HepG2 (cell line): ENCODE data around the gene ADGRF5. TPM values are rescaled to one million over a fixed set of nuclear protein-coding genes. Genes with fewer than 3 reads are reported as not detected.

ENCODE experiments used
- CBX5 ChIP-seq: sonication (generic); formaldehyde crosslinking; IDR thresholded peaks from 2 replicates; pipeline ENCODE4 v1.4.0; 2020; ENCODE audit warnings: missing genetic modification reagents, borderline replicate concordance
- CHD4 ChIP-seq: fragments of 200-600 bp; sonication (generic); IDR thresholded peaks from 2 replicates; pipeline ENCODE4 v1.7.0; 2017; ENCODE audit warnings: mild to moderate bottlenecking, low read length, borderline replicate concordance
- FOXA3 ChIP-seq: IDR thresholded peaks from 2 replicates; pipeline ENCODE4 v1.6.1; 2016; ENCODE audit warnings: missing genetic modification reagents, missing compliant biosample characterization
- FOXJ3 ChIP-seq: sonication (generic); formaldehyde crosslinking; IDR thresholded peaks from 2 replicates; pipeline ENCODE4 v1.4.0; 2020; ENCODE audit warnings: missing genetic modification reagents, mild to moderate bottlenecking, borderline replicate concordance
- GTF2F1 ChIP-seq: fragments of 150-350 bp; IDR thresholded peaks from 2 replicates; pipeline ENCODE4 v1.6.1; 2014; ENCODE audit warnings: low read length
- HDAC1 ChIP-seq: sonication (generic); formaldehyde crosslinking; IDR thresholded peaks from 2 replicates; pipeline ENCODE4 v1.5.1; 2020; ENCODE audit warnings: mild to moderate bottlenecking, missing genetic modification reagents
- IKZF5 ChIP-seq: IDR thresholded peaks from 2 replicates; pipeline ENCODE4 v1.6.1; 2018; ENCODE audit warnings: missing genetic modification reagents, mild to moderate bottlenecking, missing compliant biosample characterization
- MAFF ChIP-seq: IDR thresholded peaks from 2 replicates; pipeline ENCODE4 v1.6.1; 2011; ENCODE audit warnings: low read depth, low read length, improper control_type of control experiment
- NFIC ChIP-seq: IDR thresholded peaks from 2 replicates; pipeline ENCODE4 v1.6.1; 2012; ENCODE audit warnings: mild to moderate bottlenecking, low read length, inconsistent platforms
- NR2C2 ChIP-seq: sonication (generic); formaldehyde crosslinking; IDR thresholded peaks from 2 replicates; pipeline ENCODE4 v1.4.0; 2020; ENCODE audit warnings: missing genetic modification reagents, mild to moderate bottlenecking, moderate library complexity, borderline replicate concordance
- POLR2AphosphoS2 ChIP-seq: IDR thresholded peaks from 2 replicates; pipeline ENCODE4 v1.6.1; 2011; ENCODE audit warnings: low read depth, low read length, improper control_type of control experiment
- SAFB2 ChIP-seq: sonication (generic); formaldehyde crosslinking; IDR thresholded peaks from 2 replicates; pipeline ENCODE4 v1.5.1; 2020; ENCODE audit warnings: missing genetic modification reagents, low read depth, mild to moderate bottlenecking, borderline replicate concordance
- SRSF9 ChIP-seq: fragments of 200-400 bp; formaldehyde crosslinking; IDR thresholded peaks from 2 replicates; pipeline ENCODE4 v1.6.1; 2018; ENCODE audit warnings: borderline replicate concordance, mild to moderate bottlenecking, low read depth, low read length; ENCODE audit not compliant: insufficient read depth, poor library complexity, severe bottlenecking
- TAF1 ChIP-seq: sonication (generic); formaldehyde crosslinking; IDR thresholded peaks from 2 replicates; pipeline ENCODE4 v1.4.0; 2020; ENCODE audit warnings: missing genetic modification reagents
- TBL1XR1 ChIP-seq: fragments of 150-350 bp; IDR thresholded peaks from 2 replicates; pipeline ENCODE4 v1.6.1; 2014; ENCODE audit warnings: borderline replicate concordance, low read length; ENCODE audit not compliant: partially characterized antibody
- TCF7L2 ChIP-seq: IDR thresholded peaks from 2 replicates; pipeline ENCODE4 v1.6.1; 2011; ENCODE audit warnings: mild to moderate bottlenecking, low read depth, low read length, moderate library complexity
- ZFP90 ChIP-seq: sonication (generic); formaldehyde crosslinking; IDR thresholded peaks from 2 replicates; pipeline ENCODE4 v1.8.0; 2022; ENCODE audit warnings: missing genetic modification reagents, mild to moderate bottlenecking, inconsistent platforms, borderline replicate concordance
- ZNF460 ChIP-seq: sonication (generic); formaldehyde crosslinking; IDR thresholded peaks from 2 replicates; pipeline ENCODE4 v1.5.1; 2020; ENCODE audit warnings: missing genetic modification reagents, mild to moderate bottlenecking, borderline replicate concordance
- polyA plus RNA-seq, 8 experiments: library from polyadenylated mRNA; depleted of rRNA in 3 of 8; stranded (reverse) in 7 of 8; unstranded in 1 of 8; fragments of >200 nt; fragmentation: Illumina TruSeq in 4 of 8; extraction: Trizol in 4 of 8; gene quantifications; 2 replicates each; pipeline versions ENCODE4 v1.2.1 to v1.2.3, GENCODE V29; 2011 to 2016; ENCODE audit warnings: low read depth in 4 of 8, missing spikeins in 1 of 8, mixed read lengths in 1 of 8; ENCODE audit not compliant: insufficient read depth in 1 of 8
- total RNA-seq, 5 experiments: library from RNA; depleted of rRNA; stranded (reverse); fragments of >200 nt; fragmentation: Illumina TruSeq; extraction: Trizol; gene quantifications; 2 replicates each; pipeline ENCODE4 v1.2.3, GENCODE V29; 2016; ENCODE audit warnings: low read depth in 1 of 5
- TF ChIP-seq, protein P1 (sequence below): sonication (generic); formaldehyde crosslinking; IDR thresholded peaks from 2 replicates; pipeline ENCODE4 v1.4.0; 2020; ENCODE audit warnings: missing genetic modification reagents, low read depth, mild to moderate bottlenecking, borderline replicate concordance
- TF ChIP-seq, protein P2 (sequence below): sonication (generic); formaldehyde crosslinking; IDR thresholded peaks from 2 replicates; pipeline ENCODE4 v1.5.0; 2020; ENCODE audit warnings: mild to moderate bottlenecking, missing genetic modification reagents, borderline replicate concordance

The ADGRF5 gene
- total and polyA plus RNA-seq, 2 of the 13 experiments (the other 11 are each of a cell fraction or from before 2014, with no cell fraction given) = not detected

- TF ChIP-seq, protein P1, sequence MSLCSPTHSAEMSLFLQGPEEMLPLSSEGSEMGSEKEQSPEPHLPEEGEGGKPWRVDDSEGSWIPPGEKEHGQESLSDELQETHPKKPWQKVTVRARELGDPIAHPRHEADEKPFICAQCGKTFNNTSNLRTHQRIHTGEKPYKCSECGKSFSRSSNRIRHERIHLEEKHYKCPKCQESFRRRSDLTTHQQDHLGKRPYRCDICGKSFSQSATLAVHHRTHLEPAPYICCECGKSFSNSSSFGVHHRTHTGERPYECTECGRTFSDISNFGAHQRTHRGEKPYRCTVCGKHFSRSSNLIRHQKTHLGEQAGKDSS (CRISPR knock-in tag) = peak; percentile 80; the same call in 1 of the 2 replicates
- TF ChIP-seq FOXJ3 = no peak
- TF ChIP-seq GTF2F1 = no peak
- no peak for TF ChIP-seq CHD4
- TF ChIP-seq SAFB2 = no peak
- no peak for TF ChIP-seq SRSF9
- TF ChIP-seq, protein P2, sequence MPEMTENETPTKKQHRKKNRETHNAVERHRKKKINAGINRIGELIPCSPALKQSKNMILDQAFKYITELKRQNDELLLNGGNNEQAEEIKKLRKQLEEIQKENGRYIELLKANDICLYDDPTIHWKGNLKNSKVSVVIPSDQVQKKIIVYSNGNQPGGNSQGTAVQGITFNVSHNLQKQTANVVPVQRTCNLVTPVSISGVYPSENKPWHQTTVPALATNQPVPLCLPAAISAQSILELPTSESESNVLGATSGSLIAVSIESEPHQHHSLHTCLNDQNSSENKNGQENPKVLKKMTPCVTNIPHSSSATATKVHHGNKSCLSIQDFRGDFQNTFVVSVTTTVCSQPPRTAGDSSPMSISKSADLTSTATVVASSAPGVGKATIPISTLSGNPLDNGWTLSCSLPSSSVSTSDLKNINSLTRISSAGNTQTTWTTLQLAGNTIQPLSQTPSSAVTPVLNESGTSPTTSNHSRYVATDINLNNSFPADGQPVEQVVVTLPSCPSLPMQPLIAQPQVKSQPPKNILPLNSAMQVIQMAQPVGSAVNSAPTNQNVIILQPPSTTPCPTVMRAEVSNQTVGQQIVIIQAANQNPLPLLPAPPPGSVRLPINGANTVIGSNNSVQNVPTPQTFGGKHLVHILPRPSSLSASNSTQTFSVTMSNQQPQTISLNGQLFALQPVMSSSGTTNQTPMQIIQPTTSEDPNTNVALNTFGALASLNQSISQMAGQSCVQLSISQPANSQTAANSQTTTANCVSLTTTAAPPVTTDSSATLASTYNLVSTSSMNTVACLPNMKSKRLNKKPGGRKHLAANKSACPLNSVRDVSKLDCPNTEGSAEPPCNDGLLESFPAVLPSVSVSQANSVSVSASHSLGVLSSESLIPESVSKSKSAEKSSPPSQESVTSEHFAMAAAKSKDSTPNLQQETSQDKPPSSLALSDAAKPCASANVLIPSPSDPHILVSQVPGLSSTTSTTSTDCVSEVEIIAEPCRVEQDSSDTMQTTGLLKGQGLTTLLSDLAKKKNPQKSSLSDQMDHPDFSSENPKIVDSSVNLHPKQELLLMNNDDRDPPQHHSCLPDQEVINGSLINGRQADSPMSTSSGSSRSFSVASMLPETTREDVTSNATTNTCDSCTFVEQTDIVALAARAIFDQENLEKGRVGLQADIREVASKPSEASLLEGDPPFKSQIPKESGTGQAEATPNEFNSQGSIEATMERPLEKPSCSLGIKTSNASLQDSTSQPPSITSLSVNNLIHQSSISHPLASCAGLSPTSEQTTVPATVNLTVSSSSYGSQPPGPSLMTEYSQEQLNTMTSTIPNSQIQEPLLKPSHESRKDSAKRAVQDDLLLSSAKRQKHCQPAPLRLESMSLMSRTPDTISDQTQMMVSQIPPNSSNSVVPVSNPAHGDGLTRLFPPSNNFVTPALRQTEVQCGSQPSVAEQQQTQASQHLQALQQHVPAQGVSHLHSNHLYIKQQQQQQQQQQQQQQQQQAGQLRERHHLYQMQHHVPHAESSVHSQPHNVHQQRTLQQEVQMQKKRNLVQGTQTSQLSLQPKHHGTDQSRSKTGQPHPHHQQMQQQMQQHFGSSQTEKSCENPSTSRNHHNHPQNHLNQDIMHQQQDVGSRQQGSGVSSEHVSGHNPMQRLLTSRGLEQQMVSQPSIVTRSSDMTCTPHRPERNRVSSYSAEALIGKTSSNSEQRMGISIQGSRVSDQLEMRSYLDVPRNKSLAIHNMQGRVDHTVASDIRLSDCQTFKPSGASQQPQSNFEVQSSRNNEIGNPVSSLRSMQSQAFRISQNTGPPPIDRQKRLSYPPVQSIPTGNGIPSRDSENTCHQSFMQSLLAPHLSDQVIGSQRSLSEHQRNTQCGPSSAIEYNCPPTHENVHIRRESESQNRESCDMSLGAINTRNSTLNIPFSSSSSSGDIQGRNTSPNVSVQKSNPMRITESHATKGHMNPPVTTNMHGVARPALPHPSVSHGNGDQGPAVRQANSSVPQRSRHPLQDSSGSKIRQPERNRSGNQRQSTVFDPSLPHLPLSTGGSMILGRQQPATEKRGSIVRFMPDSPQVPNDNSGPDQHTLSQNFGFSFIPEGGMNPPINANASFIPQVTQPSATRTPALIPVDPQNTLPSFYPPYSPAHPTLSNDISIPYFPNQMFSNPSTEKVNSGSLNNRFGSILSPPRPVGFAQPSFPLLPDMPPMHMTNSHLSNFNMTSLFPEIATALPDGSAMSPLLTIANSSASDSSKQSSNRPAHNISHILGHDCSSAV (CRISPR knock-in tag) = no peak
- no peak for TF ChIP-seq POLR2AphosphoS2
- no peak for TF ChIP-seq MAFF
- TF ChIP-seq TBL1XR1 = no peak
- TF ChIP-seq TCF7L2 = no peak
- peak; percentile 58; the same call in 1 of the 2 replicates for TF ChIP-seq HDAC1 (CRISPR knock-in tag)
- no peak for TF ChIP-seq ZNF460
- TF ChIP-seq FOXA3 (CRISPR knock-in tag) = peak; percentile 33; the same call in 1 of the 2 replicates
- peak; percentile 75 for TF ChIP-seq IKZF5 (CRISPR knock-in tag)
- no peak for TF ChIP-seq NFIC
- peak; percentile 47; the same call in 1 of the 2 replicates for TF ChIP-seq ZFP90
- TF ChIP-seq TAF1 (CRISPR knock-in tag) = no peak
- peak; percentile 46; the same call in 1 of the 2 replicates for TF ChIP-seq NR2C2 (CRISPR knock-in tag)
- TF ChIP-seq CBX5 (CRISPR knock-in tag) = peak; percentile 85; the same call in 1 of the 2 replicates
Measured at GRCh38 chr6:46848684-46849360, 72.9 kb downstream of the ADGRF5 start (continued).
